Measurements from ENCODE around the gene ART1.

- TF ChIP-seq CTCF (IDR thresholded peaks at IDR 0.05): no peak
- no peak for TF ChIP-seq POLR2A (IDR thresholded peaks at IDR 0.05)
These were observed 7.7 kb upstream of the ART1 start for GRCh38 chr11:3637201-3637600.

All from Peyer's patch (tissue), 4 donors.